Kidney (tissue), 14 donors: ENCODE measurements around the gene COX10. TPM values are rescaled to one million over a fixed set of nuclear protein-coding genes. Genes with fewer than 3 reads are reported as not detected.

Experiments used
- DNase-seq, 5 donors: peaks; one replicate each; pipeline ENCODE4 v3.0.0-alpha.2; 2013 to 2020
- FAIRE-seq: peaks from 2 replicates; lab custom pipeline; 2012; peaks lifted over from hg19 to GRCh38; lab: Jason Lieb, UNC
- H3K27ac ChIP-seq, 2 donors: one replicate each; pipeline ENCODE4 v1.7.0; 2013; ENCODE audit warnings: low read depth in 2 of 2, low read length in 2 of 2, inconsistent platforms in 1 of 2
- H3K27me3 ChIP-seq: one replicate; pipeline ENCODE4 v1.7.1; 2013; ENCODE audit warnings: low read length, inconsistent platforms; ENCODE audit not compliant: control insufficient read depth, insufficient read depth
- H3K36me3 ChIP-seq, 3 donors: one replicate each; pipeline versions ENCODE4 v1.7.0 to v1.7.1; 2013; ENCODE audit warnings: low read length in 3 of 3, control low read depth in 1 of 3, inconsistent platforms in 1 of 3; ENCODE audit not compliant: insufficient read depth in 3 of 3, control insufficient read depth in 2 of 3
- H3K4me1 ChIP-seq, 3 donors: one replicate each; pipeline versions ENCODE4 v1.7.0 to v1.7.1; 2013; ENCODE audit warnings: low read length in 3 of 3, inconsistent platforms in 1 of 3, low read depth in 1 of 3; ENCODE audit not compliant: control insufficient read depth in 2 of 3, insufficient read depth in 2 of 3
- H3K4me3 ChIP-seq, 3 donors: one replicate each; pipeline versions ENCODE4 v1.7.0 to v1.8.1; 2013; ENCODE audit warnings: low read length in 3 of 3, control low read depth in 1 of 3, inconsistent platforms in 1 of 3
- H3K9ac ChIP-seq, 3 donors: one replicate each; pipeline versions ENCODE4 v1.7.0 to v1.7.1; 2013; ENCODE audit warnings: low read length in 3 of 3, control low read depth in 1 of 3, inconsistent platforms in 1 of 3
- H3K9me3 ChIP-seq, 3 donors: one replicate each; pipeline versions ENCODE4 v1.7.0 to v1.7.1; 2013; ENCODE audit warnings: low read length in 3 of 3, control low read depth in 1 of 3, inconsistent platforms in 1 of 3; ENCODE audit not compliant: control insufficient read depth in 2 of 3, insufficient read depth in 1 of 3
- intact Hi-C: fragments of 100-400 bp; cut with DNase I; formaldehyde crosslinking; loops from one replicate; pipeline ENCODE4 v1.11.1; 2022
- polyA plus RNA-seq: library from polyadenylated mRNA; stranded (reverse); fragments of 350-450 nt; fragmentation: Illumina TruSeq; extraction: RNeasy Lipid Tissue Mini Kit (QIAGEN cat#74804); gene quantifications from one replicate; pipeline ENCODE4 v1.2.3, GENCODE V29; 2014; ENCODE audit warnings: low read depth, low replicate concordance; ENCODE audit not compliant: insufficient read depth
- total RNA-seq: library from RNA; stranded (reverse); fragmentation: NEBNext Ultra II Directional; extraction: Animal tissue kit (Norgen Biotek cat#: 25700); gene quantifications from one replicate; pipeline ENCODE4 v1.2.1, GENCODE V29; 2021
- TF ChIP-seq, protein P1 (sequence below): IDR thresholded peaks from 3 replicates; pipeline ENCODE4 v1.5.1; 2012; ENCODE audit warnings: mild to moderate bottlenecking, moderate library complexity, borderline replicate concordance; ENCODE audit not compliant: insufficient read depth; ENCODE audit errors: extremely low read depth
- donor health status: control.
- donor health status: control.
- donor health status: control.
- donor health status: control.
- donor health status: control.
- donor health status: DM: yes; HTN: yes; CAD: no.
- donor health status: Normal renal cell carcinoma (clear cell type).

COX10 gene
- total and polyA plus RNA-seq, 2 donors from 2014 or later: 14.2 to 18.0 TPM

GRCh38 chr17:14196377-14196997 lies 127.2 kb downstream of the COX10 start:
- no peak overlapping the region for H3K4me3 ChIP-seq
- no peak overlapping the region for H3K9ac ChIP-seq
- no peaks in the 10 kb centered on the region for H3K36me3 ChIP-seq
- intact Hi-C loops: no loop called here
- DNase-seq (no peak), FAIRE-seq (no peak)
- H3K27ac ChIP-seq: no peak overlapping the region
- TF ChIP-seq, protein P1, sequence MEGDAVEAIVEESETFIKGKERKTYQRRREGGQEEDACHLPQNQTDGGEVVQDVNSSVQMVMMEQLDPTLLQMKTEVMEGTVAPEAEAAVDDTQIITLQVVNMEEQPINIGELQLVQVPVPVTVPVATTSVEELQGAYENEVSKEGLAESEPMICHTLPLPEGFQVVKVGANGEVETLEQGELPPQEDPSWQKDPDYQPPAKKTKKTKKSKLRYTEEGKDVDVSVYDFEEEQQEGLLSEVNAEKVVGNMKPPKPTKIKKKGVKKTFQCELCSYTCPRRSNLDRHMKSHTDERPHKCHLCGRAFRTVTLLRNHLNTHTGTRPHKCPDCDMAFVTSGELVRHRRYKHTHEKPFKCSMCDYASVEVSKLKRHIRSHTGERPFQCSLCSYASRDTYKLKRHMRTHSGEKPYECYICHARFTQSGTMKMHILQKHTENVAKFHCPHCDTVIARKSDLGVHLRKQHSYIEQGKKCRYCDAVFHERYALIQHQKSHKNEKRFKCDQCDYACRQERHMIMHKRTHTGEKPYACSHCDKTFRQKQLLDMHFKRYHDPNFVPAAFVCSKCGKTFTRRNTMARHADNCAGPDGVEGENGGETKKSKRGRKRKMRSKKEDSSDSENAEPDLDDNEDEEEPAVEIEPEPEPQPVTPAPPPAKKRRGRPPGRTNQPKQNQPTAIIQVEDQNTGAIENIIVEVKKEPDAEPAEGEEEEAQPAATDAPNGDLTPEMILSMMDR: no peak
- H3K9me3 ChIP-seq: no peaks in the 10 kb centered on the region
- no peaks in the 10 kb centered on the region for H3K4me1 ChIP-seq
- no peaks in the 10 kb centered on the region for H3K27me3 ChIP-seq

DNA sequence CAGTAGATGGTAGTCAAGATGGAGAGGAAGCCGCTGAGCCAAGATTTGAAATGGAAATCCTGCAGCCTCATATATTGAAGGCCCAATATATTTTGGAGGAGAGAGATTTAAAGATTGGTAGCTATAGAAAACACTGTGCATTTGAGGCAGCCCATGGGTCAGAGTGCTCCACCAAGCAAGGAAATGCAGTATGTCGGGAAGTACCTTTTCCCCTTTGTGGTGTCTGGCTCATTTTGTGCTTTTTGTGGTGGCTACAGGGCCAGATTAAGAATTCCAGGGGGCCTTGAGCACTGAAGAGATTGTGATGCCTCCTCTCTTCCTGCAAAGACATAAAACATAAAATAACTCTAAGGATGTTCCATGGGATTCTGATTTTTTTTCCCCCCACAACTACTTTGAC lies 127.8 kb downstream of the COX10 start:
- FAIRE-seq (no peak), DNase-seq (no peak)
- Histone ChIP-seq H3K9me3 (no peaks in the 10 kb centered on the region), H3K27me3 (no peaks in the 10 kb centered on the region), H3K4me1 (no peaks in the 10 kb centered on the region), H3K9ac (no peak overlapping the region), H3K4me3 (no peak overlapping the region), H3K36me3 (no peaks in the 10 kb centered on the region), H3K27ac (no peak overlapping the region)
- TF ChIP-seq, protein P1: no peak
- intact Hi-C loops: no loop called here

DNA sequence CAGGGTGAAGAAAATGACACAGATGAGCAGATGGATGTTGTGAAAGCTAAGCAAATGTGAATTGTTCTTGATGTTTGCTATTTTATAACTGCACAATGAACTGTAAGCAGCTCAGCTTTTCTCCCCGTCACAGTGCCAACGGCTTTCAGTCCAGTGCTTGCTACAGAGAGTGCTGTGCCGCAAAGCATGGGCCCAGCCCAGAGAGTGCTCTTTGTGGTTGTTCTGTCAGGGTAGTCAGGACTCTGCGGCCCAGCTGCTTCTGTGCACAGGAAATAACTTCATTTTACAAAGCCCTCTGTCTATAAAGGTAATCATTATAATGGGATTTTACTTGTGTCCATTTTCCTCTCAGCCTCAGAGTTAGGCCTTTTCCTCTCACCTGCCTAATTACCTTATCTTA lies 128.3 kb downstream of the COX10 start:
- Histone ChIP-seq H3K27ac (no peak overlapping the region), H3K9ac (no peak overlapping the region)
- no peak for FAIRE-seq

More for the DNA sequence above, 128.3 kb downstream of the COX10 start:
- intact Hi-C loops: no loop called here
- Histone ChIP-seq H3K27me3 (no peaks in the 10 kb centered on the region), H3K9me3 (no peaks in the 10 kb centered on the region), H3K36me3 (no peaks in the 10 kb centered on the region), H3K4me1 (no peaks in the 10 kb centered on the region), H3K4me3 (no peak overlapping the region)
- TF ChIP-seq, protein P1: no peak
- no peak for DNase-seq
